Stimulated activated CD4-positive, alpha-beta T cell treated with anti-CD3 and anti-CD28 coated beads, Interleukin-1b, Interleukin-23, amount 100 ng/mL, for 24 hours (primary cell): ENCODE measurements around the gene SLC25A51.

Source experiments
- DNase-seq, 4 experiments: peaks; one replicate each; pipeline ENCODE4 v3.0.0-alpha.2; 2020; ENCODE audit warnings: low read depth in 4 of 4, low spot score in 1 of 4

The SLC25A51 gene

GRCh38 chr9:37856551-37856950, 47.4 kb downstream of the SLC25A51 start:
- no peak for DNase-seq

- no peak for DNase-seq
Measured at GRCh38 chr9:37852222-37852621, 51.7 kb downstream of the SLC25A51 start.

- no peak for DNase-seq
Measured at GRCh38 chr9:37840560-37841194, 63.2 kb downstream of the SLC25A51 start.

- DNase-seq, result no peak
Measured at GRCh38 chr9:37839496-37840461, 64.1 kb downstream of the SLC25A51 start.
